ENCODE data around the gene ARHGAP18.

Gene ARHGAP18

GRCh38 chr6:129691709-129692108 is 18.3 kb downstream of the ARHGAP18 start:
- Histone ChIP-seq H3K27ac (ENCODE audit: low read depth, low read length) (no peak overlapping the region), H3K4me3 (ENCODE audit: low read length) (no peak overlapping the region), H4K20me1 (ENCODE audit: control insufficient read depth, insufficient read depth, low read depth, low read length) (no peaks in the 10 kb centered on the region), H3F3A (ENCODE audit: control insufficient read depth, insufficient read depth) (no peaks in the 10 kb centered on the region), H3K4me1 (ENCODE audit: control insufficient read depth, low read length) (peaks cover 12% of the 10 kb centered on the region), H3K79me2 (ENCODE audit: control insufficient read depth, low read length) (no peaks in the 10 kb centered on the region), H3K27me3 (ENCODE audit: control insufficient read depth, low read length) (no peaks in the 10 kb centered on the region), H3K4me2 (ENCODE audit: low read length) (no peak overlapping the region), H3K9me3 (ENCODE audit: control insufficient read depth, insufficient read depth, low read length) (no peaks in the 10 kb centered on the region), H3K9me2 (replicated peaks; ENCODE audit: control insufficient read depth, low read length) (no peaks in the 10 kb centered on the region), H3K36me3 (ENCODE audit: control insufficient read depth, low read length) (no peaks in the 10 kb centered on the region)
- TF ChIP-seq EZH2phosphoT487 (IDR thresholded peaks at IDR 0.05; ENCODE audit: borderline replicate concordance, low read length) (no peak), CTCF (IDR thresholded peaks at IDR 0.05; ENCODE audit: low read depth, low read length, poor library complexity, severe bottlenecking) (no peak)

DNA sequence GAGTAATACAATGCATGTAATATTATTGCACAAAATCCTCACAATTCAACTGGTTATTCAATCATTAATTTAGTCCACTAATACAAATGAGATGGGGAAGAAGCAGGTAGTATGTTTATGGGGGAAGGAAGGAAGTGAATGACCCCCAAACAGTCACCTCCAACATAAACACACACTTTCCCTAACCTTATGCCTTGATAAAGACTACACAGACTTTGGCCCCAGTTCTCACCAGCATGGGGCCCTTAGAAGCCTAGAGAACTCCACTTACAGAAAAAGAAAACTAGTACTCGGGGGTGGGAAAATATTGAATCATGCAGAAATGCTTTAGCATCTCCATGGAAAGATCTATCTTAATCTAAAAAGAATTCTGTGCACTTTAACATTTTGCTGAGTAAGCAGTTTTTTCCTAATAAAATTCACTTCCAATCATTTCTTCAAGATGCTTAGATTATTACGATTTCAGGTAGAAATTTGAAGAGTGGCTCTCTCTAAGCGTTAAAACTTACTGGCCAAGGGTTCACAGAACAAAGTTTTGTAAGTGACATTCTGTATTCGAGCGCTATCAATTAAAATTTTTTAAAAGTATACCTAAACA is 18.8 kb downstream of the ARHGAP18 start:
- Histone ChIP-seq H3K4me1 (ENCODE audit: control insufficient read depth, low read length) (peaks cover 12% of the 10 kb centered on the region), H3K4me2 (ENCODE audit: low read length) (no peak overlapping the region), H3K27me3 (ENCODE audit: control insufficient read depth, low read length) (no peaks in the 10 kb centered on the region), H4K20me1 (ENCODE audit: control insufficient read depth, insufficient read depth, low read depth, low read length) (0 out of 2 replicates have a peak, but pooled peaks cover under 1% of the 10 kb centered on the region), H3K4me3 (ENCODE audit: low read length) (no peak overlapping the region), H3K9me3 (ENCODE audit: control insufficient read depth, insufficient read depth, low read length) (no peaks in the 10 kb centered on the region), H3K27ac (ENCODE audit: low read depth, low read length) (no peak overlapping the region), H3K79me2 (ENCODE audit: control insufficient read depth, low read length) (no peaks in the 10 kb centered on the region), H3K9me2 (replicated peaks; ENCODE audit: control insufficient read depth, low read length) (no peaks in the 10 kb centered on the region), H3F3A (ENCODE audit: control insufficient read depth, insufficient read depth) (no peaks in the 10 kb centered on the region), H3K36me3 (ENCODE audit: control insufficient read depth, low read length) (no peaks in the 10 kb centered on the region)
- TF ChIP-seq EZH2phosphoT487 (IDR thresholded peaks at IDR 0.05; ENCODE audit: borderline replicate concordance, low read length): no peak

DNA sequence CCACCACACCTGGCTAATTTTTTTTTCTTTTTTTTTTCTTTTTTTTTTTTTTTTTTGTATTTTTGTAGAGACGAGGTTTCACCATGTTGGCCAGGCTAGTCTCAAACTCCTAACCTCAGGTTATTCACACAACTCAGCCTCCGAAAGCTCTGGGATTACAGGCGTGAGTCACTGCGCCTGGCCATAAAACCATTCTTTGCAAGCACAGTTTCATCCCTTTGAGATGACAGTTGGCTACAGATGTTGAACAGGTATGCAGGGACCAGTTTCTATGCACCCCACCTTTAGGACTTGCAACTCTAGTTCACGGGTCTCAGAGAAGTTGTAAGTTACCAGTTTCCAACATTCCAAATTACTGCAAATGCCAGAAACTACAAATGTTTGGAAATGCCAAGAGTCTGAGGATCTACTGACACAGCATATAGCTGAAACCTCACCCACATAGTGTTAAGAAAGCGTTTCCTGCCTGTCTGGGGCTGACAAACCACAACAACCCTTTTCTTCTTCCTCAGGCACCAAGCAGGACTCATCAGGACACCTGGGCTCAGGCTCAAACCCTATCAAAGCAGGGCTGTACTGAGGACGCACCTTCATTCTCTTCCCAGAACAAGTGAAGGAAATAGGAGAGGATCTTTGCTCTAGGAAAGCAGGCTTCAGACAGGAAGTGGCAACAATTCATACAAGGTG is 22.9 kb downstream of the ARHGAP18 start:
- TF ChIP-seq CTCF (IDR thresholded peaks at IDR 0.05; ENCODE audit: low read depth, low read length, poor library complexity, severe bottlenecking) (no peak), EZH2phosphoT487 (IDR thresholded peaks at IDR 0.05; ENCODE audit: borderline replicate concordance, low read length) (no peak)
- Histone ChIP-seq H3K36me3 (ENCODE audit: control insufficient read depth, low read length) (no peaks in the 10 kb centered on the region), H3K4me1 (ENCODE audit: control insufficient read depth, low read length) (peaks cover 37% of the 10 kb centered on the region), H4K20me1 (ENCODE audit: control insufficient read depth, insufficient read depth, low read depth, low read length) (0 out of 2 replicates have a peak, but pooled peaks cover 6% of the 10 kb centered on the region), H3F3A (ENCODE audit: control insufficient read depth, insufficient read depth) (no peaks in the 10 kb centered on the region), H3K79me2 (ENCODE audit: control insufficient read depth, low read length) (no peaks in the 10 kb centered on the region), H3K4me3 (ENCODE audit: low read length) (no peak overlapping the region), H3K9me2 (replicated peaks; ENCODE audit: control insufficient read depth, low read length) (no peaks in the 10 kb centered on the region), H3K9me3 (ENCODE audit: control insufficient read depth, insufficient read depth, low read length) (no peaks in the 10 kb centered on the region), H3K27ac (ENCODE audit: low read depth, low read length) (no peak overlapping the region), H3K4me2 (ENCODE audit: low read length) (no peak overlapping the region), H3K27me3 (ENCODE audit: control insufficient read depth, low read length) (no peaks in the 10 kb centered on the region)

GRCh38 chr6:129685662-129686031 is 24.3 kb downstream of the ARHGAP18 start:
- Histone ChIP-seq H3K36me3 (ENCODE audit: control insufficient read depth, low read length) (no peaks in the 10 kb centered on the region), H3K4me3 (ENCODE audit: low read length) (no peak overlapping the region), H4K20me1 (ENCODE audit: control insufficient read depth, insufficient read depth, low read depth, low read length) (0 out of 2 replicates have a peak, but pooled peaks cover 6% of the 10 kb centered on the region), H3K27me3 (ENCODE audit: control insufficient read depth, low read length) (no peaks in the 10 kb centered on the region), H3F3A (ENCODE audit: control insufficient read depth, insufficient read depth) (no peaks in the 10 kb centered on the region), H3K9me3 (ENCODE audit: control insufficient read depth, insufficient read depth, low read length) (no peaks in the 10 kb centered on the region), H3K4me2 (ENCODE audit: low read length) (0 out of 2 replicates have a peak overlapping the region, but pooled peaks have one; percentile 12), H3K4me1 (ENCODE audit: control insufficient read depth, low read length) (peaks cover 37% of the 10 kb centered on the region), H3K9me2 (replicated peaks; ENCODE audit: control insufficient read depth, low read length) (no peaks in the 10 kb centered on the region), H3K27ac (ENCODE audit: low read depth, low read length) (no peak overlapping the region), H3K79me2 (ENCODE audit: control insufficient read depth, low read length) (no peaks in the 10 kb centered on the region)
- TF ChIP-seq CTCF (IDR thresholded peaks at IDR 0.05; ENCODE audit: low read depth, low read length, poor library complexity, severe bottlenecking) (no peak), EZH2phosphoT487 (IDR thresholded peaks at IDR 0.05; ENCODE audit: borderline replicate concordance, low read length) (no peak)
